PC-3 (cell line): ENCODE results near the gene ETV6. TPM values are rescaled to one million over a fixed set of nuclear protein-coding genes. Genes with fewer than 3 reads are reported as not detected.

Experiments used
- ATAC-seq: fragments of 200-7000 bp; cut with Tn5 transposase; 2 replicates; pipeline ENCODE4 v1.9.1; 2020; ENCODE audit warnings: mild to moderate bottlenecking, moderate library complexity
- BruUV-seq: library from RNA; stranded (reverse); fragments of 400-500 nt; replicated peaks from 2 replicates; lab custom pipeline; 2021; lab: Mats Ljungman, UMichigan
- CTCF ChIA-PET: fragments of 300-600 bp; sonication (Branson Sonifier 250); formaldehyde crosslinking; loops from one replicate; lab custom pipeline; 2022; ENCODE audit warnings: antibody characterized with exemption; lab: Charles Lee
- POLR2A ChIA-PET: fragments of 300-600 bp; sonication (Branson Sonifier 250); formaldehyde crosslinking; loops from one replicate; lab custom pipeline; 2022; ENCODE audit warnings: antibody characterized with exemption; ENCODE audit not compliant: unreplicated experiment; lab: Charles Lee
- DNase-seq: peaks from one replicate; pipeline ENCODE4 v3.0.0-alpha.2; 2015
- H2AFZ ChIP-seq: fragments of 300-600 bp; sonication (generic); 2 replicates; pipeline ENCODE4 v1.6.0; 2016; ENCODE audit warnings: antibody characterized with exemption, low read length
- H3F3A ChIP-seq: fragments of 300-600 bp; sonication (generic); one replicate; pipeline ENCODE4 v1.6.0; 2017; ENCODE audit warnings: antibody characterized with exemption, low read length, control low read depth, mild to moderate bottlenecking; ENCODE audit not compliant: unreplicated experiment
- H3K27ac ChIP-seq: fragments of 300-600 bp; sonication (generic); 2 replicates; pipeline ENCODE4 v1.5.1; 2016; ENCODE audit warnings: mild to moderate bottlenecking, low read length
- H3K27me3 ChIP-seq: fragments of 300-600 bp; sonication (generic); 2 replicates; pipeline ENCODE4 v1.6.1; 2016; ENCODE audit warnings: low read length, mixed read lengths
- H3K36me3 ChIP-seq: fragments of 300-600 bp; sonication (generic); 2 replicates; pipeline ENCODE4 v1.6.1; 2016; ENCODE audit warnings: low read depth, mixed run types, low read length, mixed read lengths
- H3K4me1 ChIP-seq: fragments of 300-600 bp; sonication (generic); 2 replicates; pipeline ENCODE4 v1.5.1; 2016; ENCODE audit warnings: low read length; ENCODE audit not compliant: insufficient read depth
- H3K4me2 ChIP-seq: fragments of 300-600 bp; sonication (generic); 2 replicates; pipeline ENCODE4 v1.6.0; 2016; ENCODE audit warnings: low read length
- H3K4me3 ChIP-seq: fragments of 300-600 bp; sonication (generic); 2 replicates; pipeline ENCODE4 v1.5.1; 2016; ENCODE audit warnings: mild to moderate bottlenecking, low read length, mixed read lengths
- H3K79me2 ChIP-seq: fragments of 300-600 bp; sonication (generic); 2 replicates; pipeline ENCODE4 v1.6.1; 2017; ENCODE audit warnings: low read length, mixed read lengths
- H3K9ac ChIP-seq: fragments of 300-600 bp; sonication (generic); 2 replicates; pipeline ENCODE4 v1.6.0; 2016; ENCODE audit warnings: mild to moderate bottlenecking, low read length
- H3K9me2 ChIP-seq: fragments of 300-600 bp; sonication (generic); replicated peaks from 2 replicates; pipeline ENCODE4 v1.6.1; 2016; ENCODE audit warnings: mixed run types, low read length, mixed read lengths
- H3K9me3 ChIP-seq: fragments of 300-600 bp; sonication (generic); 2 replicates; pipeline ENCODE4 v1.6.1; 2016; ENCODE audit warnings: low read length, mixed read lengths
- H4K20me1 ChIP-seq: fragments of 300-600 bp; sonication (generic); 2 replicates; pipeline ENCODE4 v1.6.1; 2016; ENCODE audit warnings: low read length, mixed read lengths
- EZH2 ChIP-seq: fragments of 300-600 bp; sonication (generic); IDR thresholded peaks from one replicate; pipeline ENCODE4 v1.6.1; 2017; ENCODE audit warnings: antibody characterized with exemption, mild to moderate bottlenecking, low read length; ENCODE audit not compliant: unreplicated experiment
- EZH2phosphoT487 ChIP-seq: fragments of 300-600 bp; sonication (generic); IDR thresholded peaks from 2 replicates; pipeline ENCODE4 v1.6.1; 2018; ENCODE audit warnings: mild to moderate bottlenecking, antibody characterized with exemption, low read length, borderline replicate concordance
- intact Hi-C: fragments of 100-400 bp; cut with micrococcal nuclease; formaldehyde crosslinking; loops from 2 replicates; pipeline ENCODE4 v1.9.0; 2023
- total RNA-seq: library from RNA; depleted of rRNA; stranded (reverse); fragments of >200 nt; gene quantifications from 2 replicates; pipeline ENCODE4 v1.2.3, GENCODE V29; 2014
- TF ChIP-seq, protein P1 (sequence below): fragments of 300-600 bp; sonication (generic); conservative IDR thresholded peaks from 2 replicates; pipeline ENCODE4 v1.5.1; 2017; ENCODE audit warnings: antibody characterized with exemption, low read depth, mild to moderate bottlenecking, low read length

Gene ETV6
- total RNA-seq, 1 experiment from 2014 or later: 5.0 TPM

GRCh38 chr12:11759899-11760298 is 110.4 kb downstream of the ETV6 start:
- TF ChIP-seq EZH2phosphoT487 (no peak), EZH2 (no peak)
- TF ChIP-seq, protein P1, sequence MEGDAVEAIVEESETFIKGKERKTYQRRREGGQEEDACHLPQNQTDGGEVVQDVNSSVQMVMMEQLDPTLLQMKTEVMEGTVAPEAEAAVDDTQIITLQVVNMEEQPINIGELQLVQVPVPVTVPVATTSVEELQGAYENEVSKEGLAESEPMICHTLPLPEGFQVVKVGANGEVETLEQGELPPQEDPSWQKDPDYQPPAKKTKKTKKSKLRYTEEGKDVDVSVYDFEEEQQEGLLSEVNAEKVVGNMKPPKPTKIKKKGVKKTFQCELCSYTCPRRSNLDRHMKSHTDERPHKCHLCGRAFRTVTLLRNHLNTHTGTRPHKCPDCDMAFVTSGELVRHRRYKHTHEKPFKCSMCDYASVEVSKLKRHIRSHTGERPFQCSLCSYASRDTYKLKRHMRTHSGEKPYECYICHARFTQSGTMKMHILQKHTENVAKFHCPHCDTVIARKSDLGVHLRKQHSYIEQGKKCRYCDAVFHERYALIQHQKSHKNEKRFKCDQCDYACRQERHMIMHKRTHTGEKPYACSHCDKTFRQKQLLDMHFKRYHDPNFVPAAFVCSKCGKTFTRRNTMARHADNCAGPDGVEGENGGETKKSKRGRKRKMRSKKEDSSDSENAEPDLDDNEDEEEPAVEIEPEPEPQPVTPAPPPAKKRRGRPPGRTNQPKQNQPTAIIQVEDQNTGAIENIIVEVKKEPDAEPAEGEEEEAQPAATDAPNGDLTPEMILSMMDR: no peak
- Histone ChIP-seq H2AFZ (no peak overlapping the region), H3K27ac (no peak overlapping the region), H3K4me3 (no peak overlapping the region), H3K36me3 (no peaks in the 10 kb centered on the region), H3K79me2 (no peaks in the 10 kb centered on the region), H3K4me1 (no peaks in the 10 kb centered on the region), H3K9me3 (no peaks in the 10 kb centered on the region), H3K9me2 (no peaks in the 10 kb centered on the region), H3K4me2 (no peak overlapping the region), H3K9ac (no peak overlapping the region), H4K20me1 (no peaks in the 10 kb centered on the region), H3K27me3 (no peaks in the 10 kb centered on the region), H3F3A (no peaks in the 10 kb centered on the region)
- intact Hi-C loops: no loop called here
- ChIA-PET CTCF (no interaction called here), POLR2A (no interaction called here)
- BruUV-seq: no TSS peak
- ATAC-seq (no peak), DNase-seq (no peak)

DNA sequence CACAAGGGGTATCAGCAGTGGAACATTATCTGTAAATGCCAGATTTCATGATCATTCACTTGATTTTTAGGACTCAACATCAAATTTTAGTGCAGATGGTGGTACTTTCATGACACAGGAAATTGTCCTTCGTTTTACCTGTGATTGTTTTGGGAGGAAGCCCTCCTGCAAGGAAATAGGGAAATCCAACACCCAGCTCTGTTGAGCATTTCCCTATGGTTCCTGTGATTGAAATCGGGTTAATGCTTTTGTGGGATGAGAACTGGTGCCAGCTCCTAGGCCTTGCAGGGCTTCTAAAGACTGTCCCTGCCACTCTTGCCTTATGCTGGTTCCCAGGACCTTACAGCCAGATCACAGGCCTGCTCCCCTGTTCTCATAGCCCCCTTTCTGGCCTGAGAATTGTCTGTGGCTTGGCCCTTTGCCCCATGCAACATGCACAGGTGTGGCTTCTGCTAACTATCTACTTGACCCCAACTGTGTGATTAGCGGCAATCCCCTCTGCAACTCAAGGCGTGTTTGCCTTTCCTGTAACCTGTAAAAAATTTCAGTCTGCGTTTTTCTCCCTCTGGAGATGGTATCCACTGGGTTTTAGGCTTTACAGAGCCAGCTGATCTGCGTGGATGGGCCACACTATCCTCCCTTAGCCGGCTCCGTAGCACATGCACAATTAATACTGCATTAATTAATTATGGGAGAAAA is 112.5 kb downstream of the ETV6 start:
- Histone ChIP-seq H3K27ac (no peak overlapping the region), H4K20me1 (no peaks in the 10 kb centered on the region), H3K36me3 (no peaks in the 10 kb centered on the region), H2AFZ (no peak overlapping the region), H3K9me2 (no peaks in the 10 kb centered on the region), H3F3A (no peaks in the 10 kb centered on the region), H3K27me3 (no peaks in the 10 kb centered on the region), H3K79me2 (no peaks in the 10 kb centered on the region), H3K4me3 (no peak overlapping the region), H3K9me3 (no peaks in the 10 kb centered on the region), H3K4me1 (no peaks in the 10 kb centered on the region), H3K4me2 (no peak overlapping the region), H3K9ac (no peak overlapping the region)
- no TSS peak for BruUV-seq
- DNase-seq: no peak
- TF ChIP-seq, protein P1: no peak
- TF ChIP-seq EZH2phosphoT487: no peak
- TF ChIP-seq EZH2: no peak
- ATAC-seq: no peak
- intact Hi-C loops: no loop called here
- CTCF ChIA-PET: no interaction called here
- POLR2A ChIA-PET: no interaction called here

- DNase-seq: no peak
- ChIA-PET CTCF (no interaction called here), POLR2A (no interaction called here)
These were observed 113.4 kb downstream of the ETV6 start for GRCh38 chr12:11762723-11763326.

More at GRCh38 chr12:11762723-11763326, 113.4 kb downstream of the ETV6 start:
- intact Hi-C loops: no loop called here
- no peaks in the 10 kb centered on the region for H3K79me2 ChIP-seq
- no peak overlapping the region for H3K4me2 ChIP-seq
- no TSS peak for BruUV-seq
- no peaks in the 10 kb centered on the region for H3K27me3 ChIP-seq
- H3K36me3 ChIP-seq: no peaks in the 10 kb centered on the region
- H3K27ac ChIP-seq: no peak overlapping the region
- no peaks in the 10 kb centered on the region for H3F3A ChIP-seq
- no peak overlapping the region for H2AFZ ChIP-seq
- no peak for ATAC-seq
- H3K9me2 ChIP-seq: no peaks in the 10 kb centered on the region
- TF ChIP-seq, protein P1: no peak
- TF ChIP-seq EZH2: no peak
- no peak for TF ChIP-seq EZH2phosphoT487
- no peak overlapping the region for H3K4me3 ChIP-seq
- no peaks in the 10 kb centered on the region for H3K9me3 ChIP-seq
- H3K9ac ChIP-seq: no peak overlapping the region
- no peaks in the 10 kb centered on the region for H4K20me1 ChIP-seq
- H3K4me1 ChIP-seq: no peaks in the 10 kb centered on the region
